AG10803 (cell line): ENCODE measurements around the gene RBBP8NL.

Source experiments
- DNase-seq: peaks from one replicate; pipeline ENCODE4 v3.0.0; 2010; ENCODE audit warnings: low read depth
- H3K4me3 ChIP-seq: 2 replicates; pipeline ENCODE4 v1.5.1; 2011; ENCODE audit warnings: mild to moderate bottlenecking, low read length, control low read depth
- TF ChIP-seq, protein P1 (sequence below): conservative IDR thresholded peaks from 2 replicates; pipeline ENCODE4 v1.5.1; 2011; ENCODE audit warnings: mild to moderate bottlenecking, low read length, control low read depth, inconsistent platforms

RBBP8NL gene

GRCh38 chr20:62372042-62372993, 55.0 kb downstream of the RBBP8NL start:
- TF ChIP-seq, protein P1, sequence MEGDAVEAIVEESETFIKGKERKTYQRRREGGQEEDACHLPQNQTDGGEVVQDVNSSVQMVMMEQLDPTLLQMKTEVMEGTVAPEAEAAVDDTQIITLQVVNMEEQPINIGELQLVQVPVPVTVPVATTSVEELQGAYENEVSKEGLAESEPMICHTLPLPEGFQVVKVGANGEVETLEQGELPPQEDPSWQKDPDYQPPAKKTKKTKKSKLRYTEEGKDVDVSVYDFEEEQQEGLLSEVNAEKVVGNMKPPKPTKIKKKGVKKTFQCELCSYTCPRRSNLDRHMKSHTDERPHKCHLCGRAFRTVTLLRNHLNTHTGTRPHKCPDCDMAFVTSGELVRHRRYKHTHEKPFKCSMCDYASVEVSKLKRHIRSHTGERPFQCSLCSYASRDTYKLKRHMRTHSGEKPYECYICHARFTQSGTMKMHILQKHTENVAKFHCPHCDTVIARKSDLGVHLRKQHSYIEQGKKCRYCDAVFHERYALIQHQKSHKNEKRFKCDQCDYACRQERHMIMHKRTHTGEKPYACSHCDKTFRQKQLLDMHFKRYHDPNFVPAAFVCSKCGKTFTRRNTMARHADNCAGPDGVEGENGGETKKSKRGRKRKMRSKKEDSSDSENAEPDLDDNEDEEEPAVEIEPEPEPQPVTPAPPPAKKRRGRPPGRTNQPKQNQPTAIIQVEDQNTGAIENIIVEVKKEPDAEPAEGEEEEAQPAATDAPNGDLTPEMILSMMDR = no peak
- no peak for DNase-seq
- H3K4me3 ChIP-seq = no peak overlapping the region

DNA sequence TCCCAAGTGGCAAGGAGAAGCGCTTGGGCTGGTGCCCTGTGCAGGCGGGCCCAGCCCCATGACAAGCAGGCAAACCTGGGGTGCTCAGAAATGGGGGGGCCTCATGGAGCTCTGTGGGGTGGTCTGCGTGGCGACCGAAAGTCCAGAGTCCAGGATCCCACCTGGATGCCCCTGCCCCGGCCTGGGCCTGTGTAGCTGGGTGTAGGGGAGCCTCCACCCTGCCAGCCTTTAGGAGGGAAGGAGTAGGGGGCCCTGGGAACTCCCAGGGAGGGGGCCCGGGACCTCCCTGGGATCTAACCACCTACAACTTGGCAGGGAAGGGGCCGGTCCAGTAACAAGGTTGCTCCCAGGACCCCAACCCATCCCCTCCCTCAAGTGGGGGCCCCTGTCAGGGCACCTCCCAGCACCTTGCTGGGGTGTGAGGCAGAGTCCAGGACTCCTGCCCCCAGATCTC, 55.7 kb downstream of the RBBP8NL start:
- TF ChIP-seq, protein P1 = no peak
- DNase-seq = no peak
- H3K4me3 ChIP-seq = no peak overlapping the region

DNA sequence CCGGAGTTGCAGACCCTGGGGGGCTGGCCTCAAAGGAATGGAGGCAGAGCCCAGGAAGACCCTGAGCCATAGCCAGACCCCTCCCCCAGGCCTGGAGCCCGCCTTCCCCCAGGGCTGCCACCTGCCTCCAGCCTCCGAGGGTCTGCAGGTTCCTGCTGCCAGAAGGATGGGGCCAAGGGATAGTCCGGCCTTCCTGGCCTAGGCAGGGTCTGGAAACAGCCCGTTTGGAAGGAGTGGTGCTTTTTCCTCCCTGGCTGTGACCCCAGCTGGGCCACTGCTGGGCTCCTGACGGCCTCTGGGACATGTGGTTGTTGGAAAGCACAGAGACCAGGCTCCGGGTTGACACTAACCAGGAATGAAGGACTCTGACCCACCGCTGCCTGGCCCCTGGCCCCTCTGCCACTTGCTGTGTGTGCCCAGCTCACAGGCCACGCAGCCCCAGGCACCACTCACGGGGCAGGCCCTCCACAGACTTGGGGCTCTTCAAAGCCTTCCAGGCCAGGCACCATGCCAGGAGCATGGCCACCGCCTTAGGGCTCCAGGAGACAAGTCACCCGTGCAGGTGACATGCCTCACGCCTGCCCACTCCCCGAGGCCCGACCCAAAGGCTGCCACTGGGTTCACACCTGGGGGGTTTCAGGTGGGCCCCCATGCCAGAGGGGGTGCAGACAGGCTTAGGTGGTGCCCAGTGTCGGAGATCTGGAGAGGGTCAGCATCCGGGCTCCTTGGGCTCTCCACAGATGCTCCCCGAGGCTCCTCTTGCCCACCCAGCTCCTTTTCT, 56.3 kb downstream of the RBBP8NL start:
- H3K4me3 ChIP-seq = no peak overlapping the region
- DNase-seq = no peak

DNA sequence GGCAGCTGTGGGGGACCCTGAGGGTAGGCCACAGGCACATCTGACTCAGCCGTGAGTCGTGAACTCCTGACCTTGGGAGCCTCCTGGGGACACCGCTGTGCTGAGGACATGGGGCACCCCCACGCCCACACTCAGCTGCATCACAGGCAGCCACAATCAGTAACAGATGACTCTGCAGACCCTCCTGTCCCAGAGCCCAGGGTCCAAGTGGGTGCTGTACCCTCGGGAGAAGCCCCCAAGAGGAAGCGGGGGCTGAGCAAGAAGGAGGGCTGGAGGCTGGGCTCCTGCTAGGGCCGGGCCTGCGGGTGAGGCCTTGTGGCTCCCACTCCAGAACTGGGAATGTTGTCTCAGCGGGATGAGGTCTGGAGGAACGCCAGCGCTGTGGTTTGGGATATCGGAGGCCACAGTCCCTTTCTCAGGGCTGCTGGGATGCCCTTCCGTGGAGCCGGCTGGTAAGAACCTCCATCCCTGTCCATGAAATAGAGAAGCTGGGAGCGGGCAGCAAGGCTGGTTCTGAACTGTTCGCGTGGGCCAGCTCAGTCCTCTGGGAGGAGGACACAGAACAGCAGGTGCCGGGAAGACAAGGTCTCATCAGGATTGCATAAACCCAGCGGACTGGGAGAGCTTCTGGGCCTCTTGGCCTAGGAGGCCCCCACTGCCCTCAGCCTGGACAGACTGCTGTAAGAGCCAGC, 57.1 kb downstream of the RBBP8NL start:
- TF ChIP-seq, protein P1 = no peak
- H3K4me3 ChIP-seq = no peak overlapping the region
- peak; percentile 79 for DNase-seq

More for the DNA sequence above, 56.3 kb downstream of the RBBP8NL start:
- TF ChIP-seq, protein P1 = no peak

DNA sequence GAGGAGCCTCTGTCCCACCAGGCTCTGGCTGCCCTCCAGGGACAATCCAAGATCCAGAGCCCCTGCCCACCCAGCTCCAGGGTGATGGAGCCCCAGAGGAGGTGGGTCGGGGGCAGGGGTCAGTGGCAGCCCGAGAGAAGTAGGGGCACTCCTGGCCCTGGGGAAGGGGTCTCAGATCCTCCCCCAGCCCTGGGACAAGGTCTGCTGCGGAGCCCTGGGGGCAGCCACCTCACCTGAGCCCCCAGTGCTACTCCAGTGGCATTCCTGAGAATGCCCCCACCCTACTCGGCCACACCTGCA, 57.6 kb downstream of the RBBP8NL start:
- DNase-seq = no peak
- TF ChIP-seq, protein P1 = no peak
- no peak overlapping the region for H3K4me3 ChIP-seq

GRCh38 chr20:62368976-62369814, 58.1 kb downstream of the RBBP8NL start:
- no peak overlapping the region for H3K4me3 ChIP-seq
- DNase-seq = no peak
- TF ChIP-seq, protein P1 = peak; percentile 42
